ENCODE measurements around the gene RRAGD.

DNA sequence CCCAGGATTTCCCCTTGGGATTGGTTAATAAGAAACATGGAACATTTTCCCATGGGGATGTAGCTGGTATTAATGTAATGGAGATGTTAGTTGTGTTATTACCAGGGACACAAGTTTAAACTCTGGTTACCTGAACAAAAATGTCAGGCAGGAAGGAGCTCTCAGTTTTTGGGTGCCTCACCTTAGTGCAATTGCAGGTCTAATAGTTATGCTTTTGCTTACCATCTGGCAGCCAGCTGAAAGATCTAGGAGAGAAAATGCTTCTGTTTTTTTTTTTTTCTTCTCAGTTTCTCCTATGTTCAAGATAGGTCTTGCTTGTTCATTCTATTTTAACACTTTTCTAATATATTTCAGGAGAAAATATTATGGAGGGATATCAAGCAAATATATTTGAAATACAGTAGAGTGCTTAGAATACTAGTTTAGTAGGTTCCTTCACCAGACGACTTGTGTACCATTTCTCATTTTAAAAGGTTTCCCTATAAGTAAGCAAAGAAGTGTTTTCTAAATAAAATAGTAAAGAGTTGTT is 55.4 kb downstream of the RRAGD start:
- TF ChIP-seq, protein P1, sequence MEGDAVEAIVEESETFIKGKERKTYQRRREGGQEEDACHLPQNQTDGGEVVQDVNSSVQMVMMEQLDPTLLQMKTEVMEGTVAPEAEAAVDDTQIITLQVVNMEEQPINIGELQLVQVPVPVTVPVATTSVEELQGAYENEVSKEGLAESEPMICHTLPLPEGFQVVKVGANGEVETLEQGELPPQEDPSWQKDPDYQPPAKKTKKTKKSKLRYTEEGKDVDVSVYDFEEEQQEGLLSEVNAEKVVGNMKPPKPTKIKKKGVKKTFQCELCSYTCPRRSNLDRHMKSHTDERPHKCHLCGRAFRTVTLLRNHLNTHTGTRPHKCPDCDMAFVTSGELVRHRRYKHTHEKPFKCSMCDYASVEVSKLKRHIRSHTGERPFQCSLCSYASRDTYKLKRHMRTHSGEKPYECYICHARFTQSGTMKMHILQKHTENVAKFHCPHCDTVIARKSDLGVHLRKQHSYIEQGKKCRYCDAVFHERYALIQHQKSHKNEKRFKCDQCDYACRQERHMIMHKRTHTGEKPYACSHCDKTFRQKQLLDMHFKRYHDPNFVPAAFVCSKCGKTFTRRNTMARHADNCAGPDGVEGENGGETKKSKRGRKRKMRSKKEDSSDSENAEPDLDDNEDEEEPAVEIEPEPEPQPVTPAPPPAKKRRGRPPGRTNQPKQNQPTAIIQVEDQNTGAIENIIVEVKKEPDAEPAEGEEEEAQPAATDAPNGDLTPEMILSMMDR (IDR thresholded peaks at IDR 0.05) = no peak
- TF ChIP-seq POLR2A (IDR thresholded peaks at IDR 0.05) = no peak

Data from Peyer's patch (tissue), 4 donors.